A549 (cell line): Measurements from ENCODE around the gene RAD9A. TPM values are rescaled to one million over a fixed set of nuclear protein-coding genes. Genes with fewer than 3 reads are reported as not detected.

Source experiments
- BCL3 ChIP-seq: fragments of >200 bp; sonication (Bioruptor Twin); formaldehyde crosslinking; IDR thresholded peaks from 3 replicates; pipeline ENCODE4 v1.6.1; 2016
- BHLHE40 ChIP-seq: IDR thresholded peaks from 2 replicates; pipeline ENCODE4 v1.6.1; 2012; ENCODE audit warnings: low read depth, low read length, inconsistent platforms
- CBX2 ChIP-seq: fragments of 200-600 bp; sonication (generic); IDR thresholded peaks from 2 replicates; pipeline ENCODE4 v1.6.1; 2016; ENCODE audit warnings: low read depth, mild to moderate bottlenecking, borderline replicate concordance
- CBX8 ChIP-seq: fragments of 200-600 bp; sonication (generic); IDR thresholded peaks from 2 replicates; pipeline ENCODE4 v1.6.1; 2016
- EHF ChIP-seq: fragments of 250-450 bp; sonication (Bioruptor Pico); IDR thresholded peaks from 2 replicates; pipeline ENCODE4 v1.5.0; 2020; ENCODE audit warnings: mild to moderate bottlenecking
- EP300 ChIP-seq, 2 experiments: fragments of >200 bp; sonication (Bioruptor Twin); formaldehyde crosslinking; IDR thresholded peaks; 2 replicates in 1 of 2; 3 replicates in 1 of 2; pipeline ENCODE4 v1.6.1; 2016 to 2017
- ESRRA ChIP-seq: fragments of 150-350 bp; IDR thresholded peaks from 2 replicates; pipeline ENCODE4 v1.6.1; 2014; ENCODE audit warnings: mild to moderate bottlenecking, low read length, borderline replicate concordance
- FOSB ChIP-seq: fragments of 250-450 bp; sonication (Bioruptor Pico); IDR thresholded peaks from 2 replicates; pipeline ENCODE4 v1.5.0; 2020; ENCODE audit warnings: mild to moderate bottlenecking, moderate library complexity
- FOSL2 ChIP-seq, 2 experiments: fragments of 450-650 bp in 1 of 2; fragments of >200 bp in 1 of 2; sonication (Bioruptor Twin) in 1 of 2; formaldehyde crosslinking; IDR thresholded peaks; 2 replicates each; pipeline versions ENCODE4 v1.5.0 to v1.6.1; 2016 to 2020; ENCODE audit warnings: mild to moderate bottlenecking in 1 of 2, moderate library complexity in 1 of 2
- GATA3 ChIP-seq: IDR thresholded peaks from 2 replicates; pipeline ENCODE4 v1.6.1; 2012; ENCODE audit warnings: borderline replicate concordance
- HDAC2 ChIP-seq: fragments of 200-600 bp; sonication (generic); IDR thresholded peaks from 2 replicates; pipeline ENCODE4 v1.6.1; 2016
- HEYL ChIP-seq: fragments of 250-450 bp; sonication (Bioruptor Pico); IDR thresholded peaks from 2 replicates; pipeline ENCODE4 v1.8.0; 2021; ENCODE audit warnings: mild to moderate bottlenecking, moderate library complexity
- HOXB13 ChIP-seq: fragments of 250-450 bp; sonication (Bioruptor Pico); IDR thresholded peaks from 2 replicates; pipeline ENCODE4 v1.5.0; 2020; ENCODE audit warnings: low read depth, mild to moderate bottlenecking, moderate library complexity
- HOXB5 ChIP-seq: fragments of 250-450 bp; sonication (Bioruptor Pico); IDR thresholded peaks from 2 replicates; pipeline ENCODE4 v1.5.0; 2020; ENCODE audit warnings: mild to moderate bottlenecking, moderate library complexity
- KDM1A ChIP-seq: fragments of 200-600 bp; sonication (generic); IDR thresholded peaks from 2 replicates; pipeline ENCODE4 v1.6.1; 2016; ENCODE audit warnings: low read depth, mild to moderate bottlenecking
- MYC ChIP-seq: IDR thresholded peaks from 2 replicates; pipeline ENCODE4 v1.6.1; 2012; ENCODE audit warnings: mild to moderate bottlenecking, inconsistent platforms, low read length, improper control_type of control experiment, borderline replicate concordance
- NPAS2 ChIP-seq: fragments of 250-450 bp; sonication (Bioruptor Pico); IDR thresholded peaks from 2 replicates; pipeline ENCODE4 v1.8.0; 2022; ENCODE audit warnings: mild to moderate bottlenecking, moderate library complexity, borderline replicate concordance
- PBX3 ChIP-seq: IDR thresholded peaks from 2 replicates; pipeline ENCODE4 v1.6.1; 2012
- POLR2A ChIP-seq: IDR thresholded peaks from 2 replicates; pipeline ENCODE4 v1.6.1; 2012; ENCODE audit warnings: mild to moderate bottlenecking, low read length
- POLR2AphosphoS2 ChIP-seq: conservative IDR thresholded peaks from 2 replicates; pipeline ENCODE4 v1.6.1; 2012; ENCODE audit warnings: low read length, improper control_type of control experiment, inconsistent platforms
- RAD21 ChIP-seq, 2 experiments: fragments of >200 bp in 1 of 2; sonication (Bioruptor Twin) in 1 of 2; formaldehyde crosslinking in 1 of 2; IDR thresholded peaks in 1 of 2; conservative IDR thresholded peaks in 1 of 2; 2 replicates in 1 of 2; 3 replicates in 1 of 2; pipeline ENCODE4 v1.6.1; 2012 to 2018; ENCODE audit warnings: inconsistent platforms in 1 of 2
- REST ChIP-seq: fragments of 200-600 bp; sonication (generic); IDR thresholded peaks from 2 replicates; pipeline ENCODE4 v1.6.1; 2016; ENCODE audit warnings: antibody characterized with exemption, mild to moderate bottlenecking, moderate library complexity
- RFX5 ChIP-seq: fragments of 450-650 bp; IDR thresholded peaks from 2 replicates; pipeline ENCODE4 v1.7.1; 2014; ENCODE audit warnings: antibody characterized with exemption, mild to moderate bottlenecking, moderate library complexity
- SMC3 ChIP-seq: fragments of >200 bp; sonication (Bioruptor Twin); formaldehyde crosslinking; IDR thresholded peaks from 3 replicates; pipeline ENCODE4 v1.6.1; 2018; ENCODE audit warnings: inconsistent platforms
- SREBF2 ChIP-seq: fragments of 450-650 bp; IDR thresholded peaks from 2 replicates; pipeline ENCODE4 v1.6.1; 2014; ENCODE audit warnings: mild to moderate bottlenecking, moderate library complexity
- TFCP2L1 ChIP-seq: fragments of 250-450 bp; sonication (Bioruptor Pico); IDR thresholded peaks from 2 replicates; pipeline ENCODE4 v1.5.0; 2021; ENCODE audit warnings: mild to moderate bottlenecking
- TP53 ChIP-seq: fragments of 250-450 bp; sonication (Bioruptor Pico); IDR thresholded peaks from 2 replicates; pipeline ENCODE4 v1.5.0; 2021; ENCODE audit warnings: mild to moderate bottlenecking, moderate library complexity
- USF2 ChIP-seq: fragments of 450-650 bp; IDR thresholded peaks from 2 replicates; pipeline ENCODE4 v1.6.1; 2014; ENCODE audit warnings: antibody characterized with exemption
- ZC3H11A ChIP-seq: fragments of 450-650 bp; IDR thresholded peaks from 2 replicates; pipeline ENCODE4 v1.6.1; 2014; ENCODE audit warnings: antibody characterized with exemption, mild to moderate bottlenecking
- ZFP36 ChIP-seq: fragments of 450-650 bp; IDR thresholded peaks from 2 replicates; pipeline ENCODE4 v1.6.1; 2014; ENCODE audit warnings: borderline replicate concordance; ENCODE audit not compliant: partially characterized antibody
- ZSCAN20 ChIP-seq: fragments of 250-450 bp; sonication (Bioruptor Pico); IDR thresholded peaks from 2 replicates; pipeline ENCODE4 v1.8.0; 2022; ENCODE audit warnings: mild to moderate bottlenecking, moderate library complexity
- polyA plus RNA-seq, 4 experiments: library from polyadenylated mRNA; depleted of rRNA in 3 of 4; stranded (reverse); fragments of >200 nt; fragmentation: RNase III in 1 of 4; extraction: RNeasy Plus Mini Kit Qiagen cat#74134 plus additional on column Dnase treatment in 1 of 4; gene quantifications; 2 replicates in 3 of 4; 3 replicates in 1 of 4; pipeline ENCODE4 v1.2.3, GENCODE V29; 2011 to 2017
- TF ChIP-seq, protein P1 (sequence below): fragments of >200 bp; sonication (Bioruptor Twin); formaldehyde crosslinking; IDR thresholded peaks from 3 replicates; pipeline ENCODE4 v1.5.1; 2016
- TF ChIP-seq, protein P2 (sequence below): IDR thresholded peaks from 2 replicates; pipeline ENCODE4 v1.6.1; 2012; ENCODE audit warnings: low read depth, borderline replicate concordance

RAD9A gene
- polyA plus RNA-seq, 2 of the 4 experiments (the other 2 are of a cell fraction), result 19.0 to 43.7 TPM

DNA sequence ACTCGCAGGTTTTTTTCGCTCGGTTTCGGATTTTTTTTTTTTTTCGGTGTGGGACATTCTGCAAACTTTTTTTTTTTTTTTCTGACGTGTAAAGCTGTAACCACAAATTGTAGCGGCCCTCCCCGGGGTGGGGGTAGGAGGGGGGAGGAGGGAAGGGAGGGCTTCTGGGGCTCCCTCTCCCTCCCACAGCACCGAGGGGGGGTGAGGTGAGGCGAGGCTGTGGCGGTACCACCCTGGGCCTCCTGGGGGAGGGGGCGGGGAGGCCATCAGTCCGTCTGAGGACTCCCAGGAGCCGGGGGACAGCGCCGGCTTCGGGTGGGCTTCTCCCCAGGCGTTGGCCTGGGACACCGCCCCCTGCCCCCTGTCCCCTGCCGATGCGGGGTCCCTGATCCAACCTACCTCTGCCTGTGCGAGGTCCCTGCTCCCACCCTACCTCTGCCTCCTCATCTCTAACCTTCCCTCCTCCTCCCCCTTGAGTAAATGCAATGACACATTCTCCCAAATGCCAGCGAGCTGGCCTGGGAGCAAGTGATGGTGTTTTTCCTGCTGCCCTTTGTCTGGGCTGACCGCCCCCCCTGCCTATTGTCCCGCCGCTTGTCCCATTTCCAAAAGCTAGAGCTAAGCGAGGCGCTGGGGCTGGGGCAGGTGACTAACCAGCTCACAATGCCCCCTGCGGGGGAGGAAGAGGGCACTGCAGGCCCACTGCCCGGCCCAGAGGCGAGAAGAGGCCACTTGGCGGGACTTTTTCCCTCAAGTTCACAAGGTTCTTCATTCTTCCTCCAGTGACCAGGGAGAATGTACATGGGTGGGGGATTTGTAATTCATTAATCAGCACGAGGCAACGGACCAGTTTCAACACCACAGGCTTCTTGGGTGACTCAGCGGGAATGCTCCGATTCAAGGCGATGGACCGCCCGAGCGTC lies 17.9 kb upstream of the RAD9A start (continued):
- peak; percentile 86 for TF ChIP-seq GATA3
- TF ChIP-seq HOXB5, result no peak; the same call in 1 of the 2 replicates
- TF ChIP-seq TFCP2L1 (CRISPR knock-in tag), result peak; percentile 98
- TF ChIP-seq, protein P1, sequence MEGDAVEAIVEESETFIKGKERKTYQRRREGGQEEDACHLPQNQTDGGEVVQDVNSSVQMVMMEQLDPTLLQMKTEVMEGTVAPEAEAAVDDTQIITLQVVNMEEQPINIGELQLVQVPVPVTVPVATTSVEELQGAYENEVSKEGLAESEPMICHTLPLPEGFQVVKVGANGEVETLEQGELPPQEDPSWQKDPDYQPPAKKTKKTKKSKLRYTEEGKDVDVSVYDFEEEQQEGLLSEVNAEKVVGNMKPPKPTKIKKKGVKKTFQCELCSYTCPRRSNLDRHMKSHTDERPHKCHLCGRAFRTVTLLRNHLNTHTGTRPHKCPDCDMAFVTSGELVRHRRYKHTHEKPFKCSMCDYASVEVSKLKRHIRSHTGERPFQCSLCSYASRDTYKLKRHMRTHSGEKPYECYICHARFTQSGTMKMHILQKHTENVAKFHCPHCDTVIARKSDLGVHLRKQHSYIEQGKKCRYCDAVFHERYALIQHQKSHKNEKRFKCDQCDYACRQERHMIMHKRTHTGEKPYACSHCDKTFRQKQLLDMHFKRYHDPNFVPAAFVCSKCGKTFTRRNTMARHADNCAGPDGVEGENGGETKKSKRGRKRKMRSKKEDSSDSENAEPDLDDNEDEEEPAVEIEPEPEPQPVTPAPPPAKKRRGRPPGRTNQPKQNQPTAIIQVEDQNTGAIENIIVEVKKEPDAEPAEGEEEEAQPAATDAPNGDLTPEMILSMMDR, result peak; percentile 29
- no peak for TF ChIP-seq HEYL (CRISPR knock-in tag)
- no peak for TF ChIP-seq CBX8
- TF ChIP-seq FOSB (CRISPR knock-in tag), result peak; percentile 96
- no peak for TF ChIP-seq POLR2AphosphoS2
- no peak for TF ChIP-seq HDAC2
- 0 out of 2 replicates have a peak, but pooled peaks have one; percentile 46 for TF ChIP-seq RFX5
- TF ChIP-seq KDM1A, result no peak
- TF ChIP-seq USF2, result peak; percentile 39
- TF ChIP-seq FOSL2 (IDR thresholded peaks at IDR 0.05), result peak; percentile 75
- peak; percentile 96 for TF ChIP-seq FOSL2 (CRISPR knock-in tag; IDR thresholded peaks at IDR 0.05)
- peak; percentile 73 for TF ChIP-seq BCL3
- TF ChIP-seq REST, result no peak
- 0 out of 2 replicates have a peak, but pooled peaks have one; percentile 63 for TF ChIP-seq EHF (CRISPR knock-in tag)
- no peak; the same call in 1 of the 2 replicates for TF ChIP-seq PBX3
- TF ChIP-seq ESRRA, result no peak
- TF ChIP-seq POLR2A, result peak; percentile 36
- TF ChIP-seq BHLHE40, result peak; percentile 79
- peak; percentile 66 for TF ChIP-seq SMC3
- peak; percentile 63 for TF ChIP-seq NPAS2 (CRISPR knock-in tag)
- TF ChIP-seq MYC, result peak; percentile 49
- no peak for TF ChIP-seq SREBF2
- no peak for TF ChIP-seq ZC3H11A
- TF ChIP-seq RAD21 (conservative IDR thresholded peaks at IDR 0.05 in 1 of 2, IDR thresholded peaks at IDR 0.05 in 1 of 2), result peak; percentile 41 to 58
- TF ChIP-seq HOXB13, result no peak
- TF ChIP-seq EP300 (IDR thresholded peaks at IDR 0.05), result peak; percentile 87 to 93; a peak in 4 of 5 replicates
- TF ChIP-seq TP53, result peak; percentile 93
- TF ChIP-seq, protein P2, sequence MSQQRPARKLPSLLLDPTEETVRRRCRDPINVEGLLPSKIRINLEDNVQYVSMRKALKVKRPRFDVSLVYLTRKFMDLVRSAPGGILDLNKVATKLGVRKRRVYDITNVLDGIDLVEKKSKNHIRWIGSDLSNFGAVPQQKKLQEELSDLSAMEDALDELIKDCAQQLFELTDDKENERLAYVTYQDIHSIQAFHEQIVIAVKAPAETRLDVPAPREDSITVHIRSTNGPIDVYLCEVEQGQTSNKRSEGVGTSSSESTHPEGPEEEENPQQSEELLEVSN, result peak; percentile 83
- TF ChIP-seq ZFP36, result no peak
- TF ChIP-seq CBX2, result no peak
- TF ChIP-seq ZSCAN20 (CRISPR knock-in tag), result no peak
